ENCODE measurements around the gene THY1.

GRCh38 chr11:119460097-119460496 is 37.1 kb upstream of the THY1 start:
- TF ChIP-seq CTCF (conservative IDR thresholded peaks at IDR 0.05; ENCODE audit: low read length) (no peak), EZH2phosphoT487 (IDR thresholded peaks at IDR 0.05; ENCODE audit: borderline replicate concordance, low read depth, low read length) (no peak)

All from OCI-LY7 (cell line).